ENCODE data around the gene RPS3.

DNA sequence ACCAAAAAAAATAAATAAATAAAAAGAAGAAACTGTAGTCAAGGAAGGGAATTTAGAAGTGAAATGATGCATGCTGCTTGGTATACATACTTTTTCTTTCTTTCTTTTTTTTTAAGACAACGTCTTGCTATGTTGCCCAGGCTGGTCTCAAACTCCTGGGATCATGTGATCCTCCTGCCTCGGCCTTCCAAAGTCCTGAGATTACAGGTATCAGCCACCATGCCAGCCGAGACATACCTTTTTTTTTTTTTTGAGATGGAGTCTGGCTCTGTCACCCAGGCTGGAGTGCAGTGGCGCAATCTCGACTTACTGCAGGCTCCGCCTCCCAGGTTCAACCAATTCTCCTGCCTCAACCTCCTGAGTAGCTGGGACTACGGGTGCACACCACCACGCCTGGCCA, 26.1 kb upstream of the RPS3 start:
- TF ChIP-seq ZNF223 (tag by site-specific recombination; IDR thresholded peaks at IDR 0.05) (no peak), ZNF521 (tag by site-specific recombination; IDR thresholded peaks at IDR 0.05) (no peak), ZBTB49 (tag by site-specific recombination; IDR thresholded peaks at IDR 0.05; ENCODE audit: low read depth) (no peak), WT1 (tag by site-specific recombination; IDR thresholded peaks at IDR 0.05) (no peak), ZNF140 (tag by site-specific recombination; IDR thresholded peaks at IDR 0.05) (no peak)
- TF ChIP-seq, protein P1, sequence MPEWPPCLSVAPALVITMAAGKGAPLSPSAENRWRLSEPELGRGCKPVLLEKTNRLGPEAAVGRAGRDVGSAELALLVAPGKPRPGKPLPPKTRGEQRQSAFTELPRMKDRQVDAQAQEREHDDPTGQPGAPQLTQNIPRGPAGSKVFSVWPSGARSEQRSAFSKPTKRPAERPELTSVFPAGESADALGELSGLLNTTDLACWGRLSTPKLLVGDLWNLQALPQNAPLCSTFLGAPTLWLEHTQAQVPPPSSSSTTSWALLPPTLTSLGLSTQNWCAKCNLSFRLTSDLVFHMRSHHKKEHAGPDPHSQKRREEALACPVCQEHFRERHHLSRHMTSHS (tag by site-specific recombination; IDR thresholded peaks at IDR 0.05) = no peak
- TF ChIP-seq, protein P2, sequence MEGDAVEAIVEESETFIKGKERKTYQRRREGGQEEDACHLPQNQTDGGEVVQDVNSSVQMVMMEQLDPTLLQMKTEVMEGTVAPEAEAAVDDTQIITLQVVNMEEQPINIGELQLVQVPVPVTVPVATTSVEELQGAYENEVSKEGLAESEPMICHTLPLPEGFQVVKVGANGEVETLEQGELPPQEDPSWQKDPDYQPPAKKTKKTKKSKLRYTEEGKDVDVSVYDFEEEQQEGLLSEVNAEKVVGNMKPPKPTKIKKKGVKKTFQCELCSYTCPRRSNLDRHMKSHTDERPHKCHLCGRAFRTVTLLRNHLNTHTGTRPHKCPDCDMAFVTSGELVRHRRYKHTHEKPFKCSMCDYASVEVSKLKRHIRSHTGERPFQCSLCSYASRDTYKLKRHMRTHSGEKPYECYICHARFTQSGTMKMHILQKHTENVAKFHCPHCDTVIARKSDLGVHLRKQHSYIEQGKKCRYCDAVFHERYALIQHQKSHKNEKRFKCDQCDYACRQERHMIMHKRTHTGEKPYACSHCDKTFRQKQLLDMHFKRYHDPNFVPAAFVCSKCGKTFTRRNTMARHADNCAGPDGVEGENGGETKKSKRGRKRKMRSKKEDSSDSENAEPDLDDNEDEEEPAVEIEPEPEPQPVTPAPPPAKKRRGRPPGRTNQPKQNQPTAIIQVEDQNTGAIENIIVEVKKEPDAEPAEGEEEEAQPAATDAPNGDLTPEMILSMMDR (tag by site-specific recombination; IDR thresholded peaks at IDR 0.05) = no peak

Measured in HEK293 (cell line).